Measurements from ENCODE around the gene OR1J2. TPM values are rescaled to one million over a fixed set of nuclear protein-coding genes. Genes with fewer than 3 reads are reported as not detected.

Gene OR1J2
- under 1 TPM in 1 of 6 donors, not detected in 5; 0.61 TPM for total RNA-seq

- ATAC-seq (ENCODE audit: low FRiP score in 2 of 2) = no peak
- Histone ChIP-seq H3K4me3 (no peak within 1 kb of the TSS), H3K27ac (no peak within 1 kb of the TSS), H3K9me3 (no peaks in the 10 kb centered on the region), H3K36me3 (no peaks in the 10 kb centered on the region), H3K4me1 (no peaks in the 10 kb centered on the region), H3K27me3 (no peaks in the 10 kb centered on the region)
- no peak for DNase-seq
- TF ChIP-seq POLR2A (IDR thresholded peaks at IDR 0.05) = no peak
- no peak for TF ChIP-seq CTCF (IDR thresholded peaks at IDR 0.05)
- TF ChIP-seq POLR2AphosphoS5 (IDR thresholded peaks at IDR 0.05) = no peak
- no peak for TF ChIP-seq EP300 (IDR thresholded peaks at IDR 0.05)
- WGBS, 2 donors = 84 to 86% methylated on average over 6 of the region's 6 CpGs
Measured at GRCh38 chr9:122510502-122510901, at the start of gene OR1J2. TSS of gene OR1J2 (plus strand) at chr9:122510802. CDS start at chr9:122510802, 0 bp downstream.

- ATAC-seq (ENCODE audit: low FRiP score in 2 of 2) = peak in 1 of 2 donors; percentile 37
- H3K4me3 ChIP-seq = peak overlapping the region in 3 of 4 donors; percentile 26 to 57 (median 50)
- H3K36me3 ChIP-seq = no peaks in the 10 kb centered on the region
- WGBS, 2 donors = 87 to 89% methylated on average over 9 to 10 of the region's 10 CpGs
- no peak for TF ChIP-seq POLR2AphosphoS5 (IDR thresholded peaks at IDR 0.05)
- no peak for TF ChIP-seq CTCF (IDR thresholded peaks at IDR 0.05)
- TF ChIP-seq POLR2A (IDR thresholded peaks at IDR 0.05) = no peak
- no peak for TF ChIP-seq EP300 (IDR thresholded peaks at IDR 0.05)
- H3K27ac ChIP-seq = peak overlapping the region in 2 of 4 donors; percentile 18 to 67
- peak in 1 of 2 donors; percentile 68 for DNase-seq
- no peaks in the 10 kb centered on the region for H3K9me3 ChIP-seq
- no peaks in the 10 kb centered on the region for H3K27me3 ChIP-seq
- peaks cover 6 to 16% (median 8%) of the 10 kb centered on the region in 4 donors for H3K4me1 ChIP-seq
Measured at GRCh38 chr9:122463828-122464632, 46.6 kb upstream of the OR1J2 start.

- no peaks in the 10 kb centered on the region for H3K27me3 ChIP-seq
- DNase-seq (peak in 1 of 2 donors; percentile 76), ATAC-seq (ENCODE audit: low FRiP score in 2 of 2) (peak; percentile 80 to 89)
- TF ChIP-seq POLR2AphosphoS5 (IDR thresholded peaks at IDR 0.05) (no peak), CTCF (IDR thresholded peaks at IDR 0.05) (peak; percentile 65 to 86 (median 76))
- peaks cover 6 to 16% (median 8%) of the 10 kb centered on the region in 4 donors for H3K4me1 ChIP-seq
- peak overlapping the region in 3 of 4 donors; percentile 26 to 57 (median 50) for H3K4me3 ChIP-seq
- no peaks in the 10 kb centered on the region for H3K36me3 ChIP-seq
- 13 to 14% methylated on average over 10 of the region's 10 CpGs for WGBS, 2 donors
- H3K27ac ChIP-seq = peak overlapping the region in 3 of 4 donors; percentile 8 to 67 (median 18)
- H3K9me3 ChIP-seq = no peaks in the 10 kb centered on the region
Measured at GRCh38 chr9:122464633-122465567, 45.7 kb upstream of the OR1J2 start.

GRCh38 chr9:122466456-122466855 is 44.1 kb upstream of the OR1J2 start:
- DNase-seq = no peak
- H3K4me1 ChIP-seq = peaks cover 6 to 16% (median 8%) of the 10 kb centered on the region in 4 donors
- 68 to 75% methylated on average over 3 of the region's 3 CpGs for WGBS, 2 donors
- no peak for TF ChIP-seq POLR2A (IDR thresholded peaks at IDR 0.05)
- no peak for TF ChIP-seq EP300 (IDR thresholded peaks at IDR 0.05)
- TF ChIP-seq CTCF (IDR thresholded peaks at IDR 0.05) = no peak
- no peak for TF ChIP-seq POLR2AphosphoS5 (IDR thresholded peaks at IDR 0.05)
- H3K9me3 ChIP-seq = no peaks in the 10 kb centered on the region
- ATAC-seq (ENCODE audit: low FRiP score in 2 of 2) = no peak
- H3K27me3 ChIP-seq = no peaks in the 10 kb centered on the region
- H3K4me3 ChIP-seq = no peak overlapping the region
- H3K36me3 ChIP-seq = no peaks in the 10 kb centered on the region
- H3K27ac ChIP-seq = no peak overlapping the region
